Stimulated activated CD4-positive, alpha-beta T cell treated with anti-CD3 and anti-CD28 coated beads, TNF-alpha, amount 100 ng/mL, for 4 hours (primary cell): ENCODE data around the gene MZT2B.
"Not testable (repeated sequence)": the region's sequence is repeated elsewhere in the genome, so short reads cannot be mapped to it uniquely, and the experiment has no call there.

Experiments
- DNase-seq, 3 experiments: peaks; one replicate each; pipeline ENCODE4 v3.0.0-alpha.2; 2020; ENCODE audit warnings: low read depth in 3 of 3

Gene MZT2B

DNA sequence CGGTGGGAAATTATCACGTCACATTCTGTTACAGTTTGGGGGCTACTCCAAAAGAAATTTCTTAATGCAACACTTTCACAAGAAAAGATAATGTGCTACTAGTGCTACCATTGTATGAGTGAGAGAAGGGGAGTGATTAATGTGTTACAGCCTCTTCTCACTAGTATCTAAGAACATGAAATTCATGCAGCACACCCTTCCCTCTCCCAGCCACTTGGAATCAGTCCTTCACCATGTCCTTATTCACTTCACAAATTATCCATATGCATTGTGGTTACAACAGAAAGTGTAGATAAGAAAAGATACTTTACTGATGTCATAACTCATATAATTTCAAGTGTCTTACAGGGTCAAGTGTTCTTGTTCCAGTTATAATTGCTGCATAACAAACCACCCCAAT lies 37.1 kb downstream of the MZT2B start:
- not testable (repeated sequence) for DNase-seq

DNA sequence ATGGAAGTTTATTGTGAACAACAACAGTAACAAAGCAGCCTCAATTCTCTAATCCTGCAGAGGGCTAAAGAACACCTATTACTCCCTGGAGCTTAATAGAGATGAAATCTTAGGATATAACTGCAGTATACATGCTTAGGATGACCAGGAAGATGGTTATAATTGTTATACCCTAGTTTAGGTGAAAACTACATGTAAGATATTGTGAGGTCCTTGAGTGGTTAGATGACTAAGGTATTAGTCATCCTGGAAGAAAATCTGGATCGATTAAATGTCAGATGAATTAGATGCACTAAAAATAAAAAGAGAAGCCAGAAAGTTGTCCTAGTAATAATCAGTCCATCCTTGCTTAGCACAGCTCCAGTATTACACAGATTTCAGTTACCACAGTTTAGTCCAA lies 38.4 kb downstream of the MZT2B start:
- not testable (repeated sequence) for DNase-seq

DNA sequence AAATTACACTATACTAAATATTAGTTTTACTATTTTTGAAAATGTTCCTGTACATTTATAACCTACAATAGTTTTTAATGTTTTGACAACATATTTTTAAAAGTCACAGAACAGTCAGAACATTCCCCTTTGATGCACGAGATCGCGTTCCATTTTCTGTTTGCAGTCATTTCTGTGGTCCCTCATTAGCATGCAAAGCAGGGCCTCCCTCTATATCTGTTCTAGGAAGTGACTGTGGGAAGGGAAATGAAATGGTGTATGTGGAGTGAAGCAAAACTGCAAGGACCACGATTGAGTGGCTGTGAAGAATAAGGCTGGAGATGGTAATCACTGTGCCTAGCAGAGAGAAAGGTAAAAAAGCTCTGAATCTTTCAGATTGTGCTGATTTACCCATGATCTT lies 40.5 kb downstream of the MZT2B start:
- not testable (repeated sequence) for DNase-seq

DNA sequence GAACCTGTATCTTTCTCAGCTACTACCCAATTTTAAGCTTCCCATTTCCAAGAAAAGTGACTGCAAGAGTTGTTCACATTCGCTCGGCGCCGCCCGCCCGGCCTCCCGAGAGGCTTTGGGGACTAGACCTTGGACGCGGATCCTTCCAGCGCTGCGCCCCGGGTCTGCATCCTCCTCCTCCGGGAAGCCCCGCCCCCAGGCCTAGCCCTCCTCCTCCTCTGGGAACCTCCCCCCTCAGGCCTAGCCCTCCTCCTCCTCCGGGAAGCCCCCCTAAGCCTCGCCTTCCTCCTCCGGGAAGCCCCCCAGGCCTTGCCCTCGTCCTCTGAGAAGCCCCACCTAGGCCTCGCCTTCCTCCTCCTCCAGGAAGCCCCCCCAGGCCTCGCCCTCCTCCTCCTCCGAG lies 45.9 kb downstream of the MZT2B start:
- not testable (repeated sequence) for DNase-seq

DNA sequence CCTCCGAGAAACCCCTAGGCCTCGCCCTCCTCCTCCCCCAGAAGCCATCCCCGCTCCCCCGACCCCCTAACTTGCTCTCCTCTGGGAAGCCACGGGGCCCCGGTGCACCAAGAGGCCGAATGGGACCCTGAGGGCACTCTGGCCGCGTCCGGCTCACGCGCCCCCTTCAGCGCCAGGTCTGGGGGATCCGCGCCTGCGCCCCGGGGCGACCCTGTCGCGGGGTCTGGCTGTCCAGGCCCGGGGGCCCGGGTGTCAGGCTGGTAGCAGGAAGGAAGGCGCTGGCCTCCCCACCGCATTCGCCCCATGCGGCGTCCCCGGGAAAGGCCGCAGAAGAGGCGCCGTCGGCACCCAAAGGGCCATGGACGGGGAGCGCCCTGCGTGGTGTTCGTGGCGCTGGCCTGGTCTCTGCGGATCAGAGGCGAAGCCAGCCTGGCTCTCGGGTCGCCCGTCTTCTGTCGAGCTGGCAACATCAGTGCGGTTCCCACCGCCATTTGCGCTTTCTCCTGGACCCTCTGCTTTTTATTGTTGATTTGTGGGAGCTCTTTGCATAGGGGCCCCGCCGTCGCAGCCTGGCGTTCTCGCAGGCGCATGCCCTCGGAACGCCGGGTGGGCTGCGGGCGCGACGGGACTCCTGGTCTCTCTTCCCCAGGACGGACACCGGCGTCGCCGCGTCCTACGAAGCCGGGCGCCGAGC lies 46.6 kb downstream of the MZT2B start:
- not testable (repeated sequence) for DNase-seq

DNA sequence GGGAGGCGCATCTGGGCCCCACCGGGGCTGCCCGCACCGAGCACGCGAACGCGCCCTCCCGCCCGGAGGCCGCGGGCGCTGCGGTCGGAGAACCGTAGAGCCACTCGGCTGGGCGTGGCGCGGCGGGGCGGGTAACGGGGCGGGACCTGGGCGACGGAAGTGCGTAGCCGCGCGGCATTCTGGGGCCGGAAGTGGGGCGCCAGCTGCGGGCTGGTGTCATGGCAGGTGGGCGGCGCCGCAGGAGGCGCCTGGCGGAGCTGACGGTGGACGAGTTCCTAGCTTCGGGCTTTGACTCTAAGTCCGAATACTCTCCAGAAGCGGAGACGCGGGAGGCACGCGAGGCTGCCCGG lies 47.1 kb downstream of the MZT2B start:
- DNase-seq, result not testable (repeated sequence)

DNA sequence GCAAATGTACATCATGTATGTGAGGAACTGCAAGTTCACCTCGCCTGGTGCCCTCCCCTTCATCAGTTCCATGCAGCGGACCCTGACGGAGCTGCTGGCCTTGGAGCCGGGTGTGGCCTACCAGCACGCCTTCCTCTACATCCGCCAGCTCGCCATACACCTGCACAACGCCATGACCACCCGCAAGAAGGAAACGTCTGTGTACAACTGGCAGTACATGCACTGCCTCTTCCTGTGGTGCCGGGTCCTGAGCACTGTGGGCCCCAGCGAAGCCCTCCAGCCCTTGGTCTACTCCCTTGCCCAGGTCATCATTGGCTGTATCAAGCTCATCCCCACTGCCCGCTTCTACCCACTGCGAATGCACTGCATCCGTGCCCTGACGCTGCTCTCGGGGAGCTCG lies 48.3 kb downstream of the MZT2B start:
- not testable (repeated sequence) for DNase-seq

DNA sequence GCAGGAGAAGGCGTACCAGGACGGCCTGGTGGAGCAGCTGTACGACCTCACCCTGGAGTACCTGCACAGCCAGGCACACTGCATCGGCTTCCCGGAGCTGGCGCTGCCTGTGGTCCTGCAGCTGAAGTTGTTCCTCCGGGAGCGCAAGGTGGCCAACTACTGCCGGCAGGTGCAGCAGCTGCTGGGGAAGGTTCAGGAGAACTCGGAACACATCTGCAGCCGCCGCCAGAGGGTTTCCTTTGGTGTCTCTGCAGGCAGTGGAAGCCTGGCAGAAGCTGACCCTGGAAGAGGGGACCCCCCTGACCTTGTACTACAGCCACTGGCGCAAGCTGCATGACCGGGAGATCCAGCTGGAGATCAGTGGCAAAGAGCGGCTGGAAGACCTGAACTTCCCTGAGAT lies 48.8 kb downstream of the MZT2B start:
- not testable (repeated sequence) for DNase-seq

DNA sequence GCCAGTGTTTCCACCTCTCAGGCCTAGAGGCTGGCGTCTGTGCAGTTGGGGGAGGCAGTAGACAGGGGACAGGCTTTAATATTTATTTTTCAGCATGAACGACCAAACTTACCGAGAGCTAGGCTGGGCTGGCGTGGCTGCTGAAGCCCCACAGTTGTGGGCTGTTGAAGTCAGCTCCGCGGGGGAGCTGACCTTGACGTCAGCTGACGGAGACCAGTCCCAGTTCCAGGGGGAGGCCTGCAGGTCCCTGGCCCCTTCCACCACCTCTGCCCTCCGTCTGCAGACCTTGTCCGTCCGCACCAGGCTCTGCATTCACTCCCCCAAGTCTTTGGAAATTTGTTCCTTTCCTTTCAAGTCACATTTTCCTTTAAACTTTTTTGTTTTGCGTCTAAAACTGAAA lies 49.6 kb downstream of the MZT2B start:
- no peak for DNase-seq

DNA sequence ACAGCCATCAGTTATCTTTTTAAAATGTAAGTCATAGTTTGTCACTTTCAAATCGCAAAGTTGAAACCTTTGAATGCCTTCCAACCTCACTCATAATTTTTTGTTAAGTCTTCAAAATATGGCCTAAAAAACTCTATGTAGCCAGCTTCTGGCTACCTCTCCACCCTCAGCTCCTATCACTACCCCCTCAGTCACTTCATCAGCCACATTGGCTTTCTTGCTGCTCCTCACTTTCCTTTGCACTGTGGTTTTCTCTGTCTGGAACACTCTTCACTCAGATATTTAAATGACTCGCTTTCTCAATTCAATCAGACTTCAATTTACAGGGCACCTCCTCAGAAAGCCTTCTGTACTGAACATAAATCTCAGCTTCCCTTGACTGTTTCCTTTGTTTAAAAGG lies 51.0 kb downstream of the MZT2B start:
- DNase-seq, result not testable (repeated sequence)

DNA sequence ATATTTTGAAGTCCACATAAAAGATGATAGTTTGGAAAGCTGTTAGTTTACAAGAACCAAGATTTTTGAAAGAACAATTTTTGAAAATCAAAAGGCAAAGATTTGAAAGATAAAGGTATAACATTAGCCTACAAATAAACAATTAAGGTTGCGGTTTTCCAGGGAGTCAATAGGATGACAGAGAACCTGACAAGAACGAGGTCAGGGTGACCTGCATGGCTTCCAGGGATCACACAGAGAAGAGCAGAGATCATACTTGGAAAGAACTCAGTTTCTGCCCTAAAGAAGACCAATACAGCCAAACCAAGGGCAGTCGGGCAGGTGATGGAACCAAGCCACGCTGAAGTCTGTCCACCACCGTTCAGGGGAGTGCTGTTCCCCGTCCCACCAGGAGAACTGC lies 57.5 kb downstream of the MZT2B start:
- DNase-seq, result not testable (repeated sequence)
